Measurements from ENCODE around the gene SWAP70.

DNA sequence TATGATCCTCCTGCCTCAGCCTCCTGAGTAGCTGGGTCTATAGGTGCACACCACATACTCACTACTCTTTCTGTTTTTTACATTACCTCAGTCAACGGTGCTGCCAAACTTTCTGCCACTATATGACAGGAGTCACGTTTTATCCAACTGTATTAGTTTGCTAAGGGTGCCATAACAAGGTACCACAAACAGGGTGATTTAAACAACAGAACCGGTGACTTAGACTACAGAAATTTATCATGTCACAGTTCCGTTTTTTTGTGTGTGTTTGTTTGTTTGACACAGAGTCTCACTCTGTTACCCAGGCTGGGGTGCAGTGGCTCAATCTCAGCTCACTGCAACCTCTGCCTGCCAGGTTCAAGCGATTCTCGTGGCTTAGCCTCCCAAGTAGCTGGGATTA lies 6.3 kb upstream of the SWAP70 start:
- TF ChIP-seq, protein P1, sequence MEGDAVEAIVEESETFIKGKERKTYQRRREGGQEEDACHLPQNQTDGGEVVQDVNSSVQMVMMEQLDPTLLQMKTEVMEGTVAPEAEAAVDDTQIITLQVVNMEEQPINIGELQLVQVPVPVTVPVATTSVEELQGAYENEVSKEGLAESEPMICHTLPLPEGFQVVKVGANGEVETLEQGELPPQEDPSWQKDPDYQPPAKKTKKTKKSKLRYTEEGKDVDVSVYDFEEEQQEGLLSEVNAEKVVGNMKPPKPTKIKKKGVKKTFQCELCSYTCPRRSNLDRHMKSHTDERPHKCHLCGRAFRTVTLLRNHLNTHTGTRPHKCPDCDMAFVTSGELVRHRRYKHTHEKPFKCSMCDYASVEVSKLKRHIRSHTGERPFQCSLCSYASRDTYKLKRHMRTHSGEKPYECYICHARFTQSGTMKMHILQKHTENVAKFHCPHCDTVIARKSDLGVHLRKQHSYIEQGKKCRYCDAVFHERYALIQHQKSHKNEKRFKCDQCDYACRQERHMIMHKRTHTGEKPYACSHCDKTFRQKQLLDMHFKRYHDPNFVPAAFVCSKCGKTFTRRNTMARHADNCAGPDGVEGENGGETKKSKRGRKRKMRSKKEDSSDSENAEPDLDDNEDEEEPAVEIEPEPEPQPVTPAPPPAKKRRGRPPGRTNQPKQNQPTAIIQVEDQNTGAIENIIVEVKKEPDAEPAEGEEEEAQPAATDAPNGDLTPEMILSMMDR (conservative IDR thresholded peaks at IDR 0.05; ENCODE audit: low read depth, low read length), result no peak
- TF ChIP-seq EZH2 (IDR thresholded peaks at IDR 0.05; ENCODE audit: low read length, unreplicated experiment), result no peak

Data from PC-3 (cell line).